ENCODE measurements around the gene CHIT1. TPM values are rescaled to one million over a fixed set of nuclear protein-coding genes. Genes with fewer than 3 reads are reported as not detected.

Gene CHIT1
- total RNA-seq, 4 donors from 2014 or later = 0.67 to 4.1 TPM; not detected in 2

DNA sequence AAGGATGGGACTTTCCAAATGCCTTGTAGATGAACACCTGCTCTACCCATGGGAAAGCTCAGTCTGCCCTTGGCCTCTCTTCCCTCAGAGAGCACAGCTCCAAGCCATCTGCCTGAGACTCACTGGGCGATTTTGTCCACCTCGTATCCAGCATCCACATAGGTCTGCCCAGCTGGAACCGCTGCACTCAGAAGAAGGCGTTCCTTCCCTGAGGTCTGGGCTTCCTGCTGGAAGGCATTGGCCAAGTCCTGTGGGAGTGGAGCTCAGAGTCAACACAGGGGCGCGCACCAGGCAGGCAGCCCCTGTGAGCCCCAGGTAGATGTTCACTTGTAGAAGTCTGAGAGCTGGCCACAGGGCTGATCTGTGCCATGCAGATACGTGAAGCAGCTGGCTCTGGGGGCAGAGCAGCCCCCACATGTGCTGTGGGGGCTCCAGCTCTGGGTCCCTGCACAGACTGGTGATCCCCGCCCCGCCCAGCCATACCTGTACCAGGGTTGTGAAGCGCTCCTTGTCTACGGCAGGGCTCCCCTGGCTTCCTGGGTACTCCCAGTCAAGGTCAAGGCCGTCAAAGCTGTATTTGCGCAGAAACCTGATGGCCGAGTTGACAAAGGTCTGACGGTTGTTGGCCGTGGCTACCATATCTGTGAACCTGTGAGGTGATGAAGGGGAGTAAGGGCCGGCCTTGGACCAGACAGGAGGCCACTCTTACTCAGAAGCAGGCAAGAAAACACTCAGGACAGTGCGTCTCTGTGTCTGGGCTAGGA, 6.3 kb downstream of the CHIT1 start:
- no peaks in the 10 kb centered on the region for H3K9me3 ChIP-seq
- no peaks in the 10 kb centered on the region for H3K4me1 ChIP-seq
- H3K27me3 ChIP-seq = no peaks in the 10 kb centered on the region
- no peaks in the 10 kb centered on the region for H3K36me3 ChIP-seq
- H3K27ac ChIP-seq = no peak overlapping the region
- DNase-seq = no peak
- TF ChIP-seq, protein P1, sequence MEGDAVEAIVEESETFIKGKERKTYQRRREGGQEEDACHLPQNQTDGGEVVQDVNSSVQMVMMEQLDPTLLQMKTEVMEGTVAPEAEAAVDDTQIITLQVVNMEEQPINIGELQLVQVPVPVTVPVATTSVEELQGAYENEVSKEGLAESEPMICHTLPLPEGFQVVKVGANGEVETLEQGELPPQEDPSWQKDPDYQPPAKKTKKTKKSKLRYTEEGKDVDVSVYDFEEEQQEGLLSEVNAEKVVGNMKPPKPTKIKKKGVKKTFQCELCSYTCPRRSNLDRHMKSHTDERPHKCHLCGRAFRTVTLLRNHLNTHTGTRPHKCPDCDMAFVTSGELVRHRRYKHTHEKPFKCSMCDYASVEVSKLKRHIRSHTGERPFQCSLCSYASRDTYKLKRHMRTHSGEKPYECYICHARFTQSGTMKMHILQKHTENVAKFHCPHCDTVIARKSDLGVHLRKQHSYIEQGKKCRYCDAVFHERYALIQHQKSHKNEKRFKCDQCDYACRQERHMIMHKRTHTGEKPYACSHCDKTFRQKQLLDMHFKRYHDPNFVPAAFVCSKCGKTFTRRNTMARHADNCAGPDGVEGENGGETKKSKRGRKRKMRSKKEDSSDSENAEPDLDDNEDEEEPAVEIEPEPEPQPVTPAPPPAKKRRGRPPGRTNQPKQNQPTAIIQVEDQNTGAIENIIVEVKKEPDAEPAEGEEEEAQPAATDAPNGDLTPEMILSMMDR (IDR thresholded peaks at IDR 0.05) = no peak
- no peak for TF ChIP-seq POLR2A (IDR thresholded peaks at IDR 0.05)
- H3K4me3 ChIP-seq = no peak overlapping the region

DNA sequence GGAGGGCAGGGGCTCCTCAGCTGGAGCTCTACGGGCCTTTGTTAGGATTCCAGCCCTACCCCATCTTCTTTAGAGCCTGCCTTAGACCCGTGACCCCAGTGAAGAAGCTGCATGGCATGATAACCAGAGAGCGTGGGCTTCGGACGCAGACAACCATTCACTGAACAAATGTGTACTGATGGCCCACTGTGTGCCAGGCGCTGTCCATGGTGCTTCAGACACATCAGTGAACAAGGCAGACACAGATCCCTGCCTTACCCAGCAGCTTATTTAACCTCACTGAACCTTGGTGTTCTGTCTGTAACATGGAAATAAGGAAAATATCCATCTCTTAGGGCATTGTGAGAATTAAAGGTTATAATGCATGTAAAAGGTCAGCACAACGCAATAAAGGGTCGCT, 9.5 kb downstream of the CHIT1 start:
- TF ChIP-seq POLR2A (IDR thresholded peaks at IDR 0.05) = no peak
- TF ChIP-seq, protein P1 (IDR thresholded peaks at IDR 0.05) = no peak
- Histone ChIP-seq H3K4me1 (peaks cover 0 to 8% (median 0%) of the 10 kb centered on the region in 4 donors), H3K4me3 (no peak overlapping the region), H3K27ac (no peak overlapping the region), H3K36me3 (no peaks in the 10 kb centered on the region), H3K27me3 (no peaks in the 10 kb centered on the region), H3K9me3 (no peaks in the 10 kb centered on the region)
- no peak for DNase-seq

DNA sequence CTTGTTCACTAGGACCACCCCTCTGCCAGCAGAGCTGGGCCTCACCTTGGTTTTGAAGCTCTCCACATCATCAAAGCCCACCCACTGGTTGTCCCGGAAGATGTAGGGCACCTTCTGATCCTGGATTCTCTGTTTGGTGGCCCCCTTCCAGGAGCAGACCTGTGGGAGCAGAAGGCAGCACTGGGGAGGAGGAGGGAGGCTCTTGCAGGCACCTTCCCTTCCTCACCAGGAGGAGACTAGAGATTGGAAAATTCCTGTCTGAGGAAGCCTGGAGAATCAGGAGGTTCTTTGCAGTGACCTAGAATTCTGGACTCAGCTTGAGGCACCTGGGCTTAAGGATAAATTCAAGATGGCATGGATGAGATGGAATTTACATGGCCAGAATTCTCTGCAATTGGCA, 10.3 kb downstream of the CHIT1 start:
- Histone ChIP-seq H3K27ac (no peak overlapping the region), H3K4me3 (no peak overlapping the region), H3K27me3 (no peaks in the 10 kb centered on the region), H3K4me1 (peaks cover 0 to 8% (median 0%) of the 10 kb centered on the region in 4 donors), H3K9me3 (no peaks in the 10 kb centered on the region), H3K36me3 (no peaks in the 10 kb centered on the region)
- no peak for DNase-seq
- TF ChIP-seq, protein P1 (IDR thresholded peaks at IDR 0.05) = no peak
- TF ChIP-seq POLR2A (IDR thresholded peaks at IDR 0.05) = no peak

DNA sequence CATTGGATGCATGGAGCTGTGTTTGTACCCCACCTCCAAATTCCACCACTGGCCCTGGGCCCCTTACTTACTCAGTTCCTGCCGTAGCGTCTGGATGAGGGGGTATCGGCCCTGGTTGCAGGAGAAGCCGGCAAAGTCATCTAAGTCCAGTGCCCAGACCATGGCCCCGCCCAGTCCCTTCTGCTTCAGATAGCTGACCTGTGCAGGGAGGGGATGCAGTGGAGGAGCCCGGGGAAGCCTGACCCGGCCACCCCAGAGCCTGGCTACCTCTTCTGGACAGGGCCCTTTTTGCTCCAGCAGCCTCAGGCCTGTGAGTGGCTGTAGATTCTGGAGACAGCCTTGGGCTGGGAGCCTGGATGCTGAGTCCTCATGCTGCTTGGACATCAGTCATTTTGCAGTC, 11.8 kb downstream of the CHIT1 start:
- no peak for DNase-seq
- H3K4me3 ChIP-seq = no peak overlapping the region
- no peak overlapping the region for H3K27ac ChIP-seq
- no peaks in the 10 kb centered on the region for H3K27me3 ChIP-seq
- TF ChIP-seq POLR2A (IDR thresholded peaks at IDR 0.05) = no peak
- TF ChIP-seq, protein P1 (IDR thresholded peaks at IDR 0.05) = no peak
- H3K9me3 ChIP-seq = no peaks in the 10 kb centered on the region
- peaks cover 0 to 8% (median 0%) of the 10 kb centered on the region in 4 donors for H3K4me1 ChIP-seq
- no peaks in the 10 kb centered on the region for H3K36me3 ChIP-seq

- DNase-seq = no peak
- Histone ChIP-seq H3K27ac (no peak overlapping the region), H3K9me3 (no peaks in the 10 kb centered on the region), H3K27me3 (no peaks in the 10 kb centered on the region), H3K4me1 (peaks cover 0 to 8% (median 0%) of the 10 kb centered on the region in 4 donors), H3K36me3 (no peaks in the 10 kb centered on the region), H3K4me3 (no peak overlapping the region)
- TF ChIP-seq POLR2A (IDR thresholded peaks at IDR 0.05) = no peak
- TF ChIP-seq, protein P1 (IDR thresholded peaks at IDR 0.05) = no peak
Measured at GRCh38 chr1:203217139-203217655, 12.3 kb downstream of the CHIT1 start.
